Lung (tissue), 12 donors: Measurements from ENCODE around the gene HNRNPL. TPM values are rescaled to one million over a fixed set of nuclear protein-coding genes. Genes with fewer than 3 reads are reported as not detected.
"Not testable (repeated sequence)": the region's sequence is repeated elsewhere in the genome, so short reads cannot be mapped to it uniquely, and the experiment has no call there.

Experiments used
- ATAC-seq: fragments of 200-7000 bp; cut with Tn5 transposase; one replicate; pipeline ENCODE4 v1.9.1; 2020; ENCODE audit warnings: moderate number of reproducible peaks; ENCODE audit not compliant: insufficient read depth, low FRiP score
- DNase-seq, 3 donors: peaks; one replicate each; pipeline ENCODE4 v3.0.0-alpha.2; 2013 to 2017
- H3K27ac ChIP-seq, 2 donors: one replicate each; pipeline ENCODE4 v1.5.1; 2013; ENCODE audit warnings: mild to moderate bottlenecking in 2 of 2, moderate library complexity in 2 of 2, control low read depth in 1 of 2, inconsistent platforms in 1 of 2, low read depth in 1 of 2, low read length in 1 of 2
- H3K27me3 ChIP-seq, 3 donors: one replicate each; pipeline ENCODE4 v1.5.1; 2013; ENCODE audit warnings: low read length in 2 of 3; ENCODE audit not compliant: control insufficient read depth in 3 of 3, insufficient read depth in 3 of 3
- H3K36me3 ChIP-seq, 4 donors: one replicate each; pipeline ENCODE4 v1.5.1; 2013; ENCODE audit warnings: low read length in 4 of 4, mild to moderate bottlenecking in 1 of 4, moderate library complexity in 1 of 4; ENCODE audit not compliant: control insufficient read depth in 4 of 4, insufficient read depth in 4 of 4
- H3K4me1 ChIP-seq, 5 donors: one replicate each; pipeline ENCODE4 v1.5.1; 2013; ENCODE audit warnings: low read length in 5 of 5, mild to moderate bottlenecking in 2 of 5, moderate library complexity in 1 of 5; ENCODE audit not compliant: control insufficient read depth in 5 of 5, insufficient read depth in 5 of 5
- H3K4me3 ChIP-seq: one replicate; pipeline ENCODE4 v1.5.1; 2013; ENCODE audit warnings: mild to moderate bottlenecking, control low read depth, moderate library complexity
- H3K9ac ChIP-seq, 2 donors: one replicate each; pipeline ENCODE4 v1.5.1; 2013; ENCODE audit warnings: low read length in 2 of 2, control low read depth in 1 of 2; ENCODE audit not compliant: insufficient read depth in 1 of 2
- H3K9me3 ChIP-seq, 4 donors: one replicate each; pipeline ENCODE4 v1.5.1; 2013; ENCODE audit warnings: low read length in 3 of 4, mild to moderate bottlenecking in 1 of 4, moderate library complexity in 1 of 4; ENCODE audit not compliant: control insufficient read depth in 4 of 4, insufficient read depth in 3 of 4
- WGBS, 2 donors: extraction: QIAGEN DNeasy Blood & Tissue Kit; methylation state at CpG; one replicate each; pipeline ENCODE4 v1.1.7; 2013; 5-methylcytosine and 5-hydroxymethylcytosine counted together
- polyA plus RNA-seq, 2 donors: library from polyadenylated mRNA; stranded (reverse); fragments of 200-250 nt; gene quantifications; one replicate each; pipeline ENCODE4 v1.2.1, GENCODE V29; 2013
- total RNA-seq, 2 donors: library from RNA; depleted of rRNA in 1 of 2; stranded (reverse); fragments of >200 nt in 1 of 2; gene quantifications; one replicate each; pipeline ENCODE4 v1.2.1, GENCODE V29; 2014 to 2021
- TF ChIP-seq, protein P1 (sequence below): IDR thresholded peaks from 2 replicates; pipeline ENCODE4 v1.5.1; 2012; ENCODE audit warnings: mild to moderate bottlenecking; ENCODE audit errors: control extremely low read depth, extremely low read depth
- donor health status: control.
- donor health status: control.
- donor health status: Bipolar disorder and iron deficiency.
- donor health status: healthy.
- donor health status: DM: yes; HTN: yes; CAD: no.

The HNRNPL gene
- total and polyA plus RNA-seq, 4 donors = 169 to 298 (median 209) TPM

DNA sequence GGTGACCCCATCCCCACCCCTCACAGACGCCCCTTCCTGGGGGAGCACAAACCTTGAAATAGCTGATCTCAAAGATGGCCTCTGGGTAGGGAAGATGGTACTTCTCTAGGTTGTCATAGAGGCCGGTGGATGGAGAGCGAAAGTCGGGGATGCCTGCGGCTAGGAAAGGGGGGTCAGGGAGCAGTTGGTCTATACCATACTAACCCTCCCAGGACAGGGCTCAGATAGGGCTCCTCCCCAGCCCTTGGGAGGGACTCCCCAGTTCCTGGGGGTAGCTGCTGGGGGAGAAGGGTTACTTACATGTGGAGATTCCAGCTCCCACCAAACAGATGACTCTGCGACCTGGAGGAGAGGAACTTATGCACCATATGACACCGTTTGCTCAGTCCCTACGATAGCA is 40.0 kb upstream of the HNRNPL start:
- no peak overlapping the region for H3K4me3 ChIP-seq
- DNase-seq (no peak), ATAC-seq (no peak)
- peaks cover 0 to 6% (median 0%) of the 10 kb centered on the region in 5 donors for H3K4me1 ChIP-seq
- no peak overlapping the region for H3K27ac ChIP-seq
- H3K9me3 ChIP-seq = peaks cover 0 to 2% (median 0%) of the 10 kb centered on the region in 4 donors
- peaks cover 0 to 38% (median 22%) of the 10 kb centered on the region in 4 donors for H3K36me3 ChIP-seq
- H3K9ac ChIP-seq = no peak overlapping the region
- no peaks in the 10 kb centered on the region for H3K27me3 ChIP-seq
- TF ChIP-seq, protein P1, sequence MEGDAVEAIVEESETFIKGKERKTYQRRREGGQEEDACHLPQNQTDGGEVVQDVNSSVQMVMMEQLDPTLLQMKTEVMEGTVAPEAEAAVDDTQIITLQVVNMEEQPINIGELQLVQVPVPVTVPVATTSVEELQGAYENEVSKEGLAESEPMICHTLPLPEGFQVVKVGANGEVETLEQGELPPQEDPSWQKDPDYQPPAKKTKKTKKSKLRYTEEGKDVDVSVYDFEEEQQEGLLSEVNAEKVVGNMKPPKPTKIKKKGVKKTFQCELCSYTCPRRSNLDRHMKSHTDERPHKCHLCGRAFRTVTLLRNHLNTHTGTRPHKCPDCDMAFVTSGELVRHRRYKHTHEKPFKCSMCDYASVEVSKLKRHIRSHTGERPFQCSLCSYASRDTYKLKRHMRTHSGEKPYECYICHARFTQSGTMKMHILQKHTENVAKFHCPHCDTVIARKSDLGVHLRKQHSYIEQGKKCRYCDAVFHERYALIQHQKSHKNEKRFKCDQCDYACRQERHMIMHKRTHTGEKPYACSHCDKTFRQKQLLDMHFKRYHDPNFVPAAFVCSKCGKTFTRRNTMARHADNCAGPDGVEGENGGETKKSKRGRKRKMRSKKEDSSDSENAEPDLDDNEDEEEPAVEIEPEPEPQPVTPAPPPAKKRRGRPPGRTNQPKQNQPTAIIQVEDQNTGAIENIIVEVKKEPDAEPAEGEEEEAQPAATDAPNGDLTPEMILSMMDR = no peak
- 93 to 96% methylated on average over 8 of the region's 8 CpGs for WGBS, 2 donors

DNA sequence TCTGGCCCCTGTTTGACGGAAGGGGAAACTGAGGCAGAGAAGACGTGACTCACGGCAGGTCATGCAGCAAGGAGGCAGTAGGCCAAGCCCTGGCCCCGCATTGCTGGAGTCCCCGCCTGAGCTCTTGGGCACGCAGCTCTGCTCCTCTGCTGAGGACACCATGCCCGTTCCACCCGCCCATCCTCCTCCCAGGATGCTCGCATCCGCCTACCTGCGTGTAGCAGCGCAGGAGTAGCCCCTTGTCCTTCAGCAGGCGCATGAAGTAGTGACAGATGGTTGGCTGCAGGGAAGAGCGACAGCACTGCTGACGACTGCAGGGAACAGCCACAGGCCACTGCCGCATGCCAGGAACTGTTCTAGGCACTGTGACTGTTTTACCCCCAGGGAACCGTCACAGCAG is 39.1 kb upstream of the HNRNPL start:
- Histone ChIP-seq H3K9ac (no peak overlapping the region), H3K4me3 (no peak overlapping the region), H3K4me1 (peaks cover 0 to 5% (median 0%) of the 10 kb centered on the region in 5 donors), H3K9me3 (peaks cover 0 to 2% (median 0%) of the 10 kb centered on the region in 4 donors), H3K36me3 (peaks cover 0 to 36% (median 22%) of the 10 kb centered on the region in 4 donors), H3K27me3 (no peaks in the 10 kb centered on the region), H3K27ac (no peak overlapping the region)
- ATAC-seq (no peak), DNase-seq (no peak)
- TF ChIP-seq, protein P1 = no peak
- 95 to 97% methylated on average over 17 of the region's 17 CpGs for WGBS, 2 donors

DNA sequence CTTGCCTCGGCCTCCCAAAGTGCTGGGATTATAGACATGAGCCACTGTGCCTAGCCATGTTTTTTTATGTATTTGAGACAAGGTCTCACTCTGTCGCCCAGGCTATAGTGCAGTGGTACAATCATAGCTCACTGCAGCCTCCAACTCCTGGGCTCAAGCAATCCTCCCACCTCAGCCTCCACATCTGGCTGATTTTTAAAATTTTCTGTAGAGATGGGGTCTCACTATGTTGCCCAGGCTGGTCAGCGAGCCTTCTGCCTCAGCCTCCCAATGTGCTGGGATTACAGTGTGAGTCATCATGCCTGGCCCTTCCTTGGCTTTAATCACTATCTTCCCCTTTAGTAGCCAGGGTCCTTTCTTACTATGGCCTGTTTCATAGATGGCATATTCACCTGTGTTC is 34.9 kb upstream of the HNRNPL start:
- H3K27me3 ChIP-seq, DNase-seq, H3K4me3 ChIP-seq, ATAC-seq, H3K4me1 ChIP-seq, H3K9ac ChIP-seq, H3K9me3 ChIP-seq, H3K27ac ChIP-seq: not testable (repeated sequence)
- WGBS, 2 donors = 96 to 97% methylated on average over 3 of the region's 3 CpGs
- peaks cover 6 to 38% (median 14%) of the 10 kb centered on the region in 4 donors for H3K36me3 ChIP-seq

DNA sequence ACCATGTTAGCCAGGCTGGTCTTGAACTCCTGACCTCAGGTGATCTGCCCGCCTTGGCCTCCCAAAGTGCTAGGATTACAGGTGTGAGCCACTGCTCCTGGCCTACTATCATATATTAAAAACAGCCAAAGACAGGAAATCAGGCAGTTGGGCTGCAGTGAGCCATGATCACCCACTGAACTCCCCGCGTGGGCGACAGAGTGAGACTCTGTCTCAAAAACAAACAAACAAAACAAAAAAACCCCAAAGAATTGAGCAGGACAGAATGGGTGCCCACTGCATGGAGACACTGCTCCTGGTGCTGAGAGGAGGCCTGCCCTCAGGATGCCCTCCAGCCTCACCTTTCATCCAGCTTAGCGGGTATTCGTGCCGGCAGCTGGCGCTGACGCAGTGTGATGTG is 33.5 kb upstream of the HNRNPL start:
- H3K4me1 ChIP-seq = peaks cover 0 to 4% (median under 1%) of the 10 kb centered on the region in 5 donors
- no peak for ATAC-seq
- H3K9ac ChIP-seq = no peak overlapping the region
- H3K27ac ChIP-seq = no peak overlapping the region
- 94% methylated on average over 9 of the region's 9 CpGs for WGBS, 2 donors
- no peak overlapping the region for H3K4me3 ChIP-seq
- peaks cover 3 to 28% (median 7%) of the 10 kb centered on the region in 4 donors for H3K36me3 ChIP-seq
- H3K9me3 ChIP-seq = no peaks in the 10 kb centered on the region
- no peak for DNase-seq
- H3K27me3 ChIP-seq = no peaks in the 10 kb centered on the region
- TF ChIP-seq, protein P1 = no peak
